Caco-2 (cell line): ENCODE results near the gene TMEM132A. TPM values are rescaled to one million over a fixed set of nuclear protein-coding genes. Genes with fewer than 3 reads are reported as not detected.
"Not testable (repeated sequence)": the region's sequence is repeated elsewhere in the genome, so short reads cannot be mapped to it uniquely, and the experiment has no call there.

Experiments used
- BruUV-seq: library from RNA; stranded (reverse); fragments of 400-500 nt; replicated peaks from 2 replicates; lab custom pipeline; 2021; lab: Mats Ljungman, UMichigan
- CTCF ChIA-PET: fragments of 300-600 bp; sonication (Branson Sonifier 250); formaldehyde crosslinking; loops from one replicate; lab custom pipeline; 2022; ENCODE audit warnings: antibody characterized with exemption; lab: Charles Lee
- POLR2A ChIA-PET: fragments of 300-600 bp; sonication (Branson Sonifier 250); formaldehyde crosslinking; loops from one replicate; lab custom pipeline; 2022; ENCODE audit warnings: antibody characterized with exemption; lab: Charles Lee
- DNase-seq, 2 experiments: peaks; one replicate each; pipeline versions ENCODE4 v3.0.0 to v3.0.0-alpha.2; 2020 to 2022
- H3K27me3 ChIP-seq: replicated peaks from 2 replicates; pipeline ENCODE4 v1.6.0; 2011; ENCODE audit warnings: low read length; ENCODE audit not compliant: control insufficient read depth, insufficient read depth
- H3K36me3 ChIP-seq: 2 replicates; pipeline ENCODE4 v1.5.1; 2011; ENCODE audit warnings: low read length; ENCODE audit not compliant: control insufficient read depth, insufficient read depth
- H3K4me1 ChIP-seq: fragments of 250-450 bp; sonication (Bioruptor Pico); 2 replicates; pipeline ENCODE4 v1.5.1; 2020; ENCODE audit warnings: mild to moderate bottlenecking
- H3K4me3 ChIP-seq: 2 replicates; pipeline ENCODE4 v1.5.1; 2011; ENCODE audit warnings: low read depth, mild to moderate bottlenecking, control low read depth, low read length
- H3K9me3 ChIP-seq: fragments of 250-450 bp; sonication (Bioruptor Pico); 2 replicates; pipeline ENCODE4 v1.5.1; 2020; ENCODE audit warnings: mild to moderate bottlenecking, moderate library complexity
- H3K27ac Mint-ChIP-seq: one replicate; pipeline ENCODE4 v1.8.0; 2022; ENCODE audit warnings: mixed read lengths; ENCODE audit not compliant: unreplicated experiment
- H3K27me3 Mint-ChIP-seq: one replicate; pipeline ENCODE4 v1.8.0; 2022; ENCODE audit warnings: mixed read lengths; ENCODE audit not compliant: insufficient read depth, unreplicated experiment
- H3K36me3 Mint-ChIP-seq: one replicate; pipeline ENCODE4 v1.8.0; 2022; ENCODE audit warnings: mild to moderate bottlenecking, mixed read lengths; ENCODE audit not compliant: insufficient read depth, unreplicated experiment
- H3K4me1 Mint-ChIP-seq: one replicate; pipeline ENCODE4 v1.8.0; 2022; ENCODE audit warnings: low read depth, mixed read lengths; ENCODE audit not compliant: unreplicated experiment
- H3K4me3 Mint-ChIP-seq: one replicate; pipeline ENCODE4 v1.8.0; 2022; ENCODE audit warnings: mild to moderate bottlenecking, moderate library complexity, mixed read lengths; ENCODE audit not compliant: unreplicated experiment
- H3K9me3 Mint-ChIP-seq: one replicate; pipeline ENCODE4 v1.8.0; 2022; ENCODE audit warnings: mixed read lengths; ENCODE audit not compliant: unreplicated experiment
- CTCF ChIP-seq, 2 experiments: fragments of 200-600 bp in 1 of 2; IDR thresholded peaks; 1 replicate in 1 of 2; 2 replicates in 1 of 2; pipeline versions ENCODE4 v1.5.1 to v1.8.0; 2011 to 2022; ENCODE audit warnings: antibody characterized with exemption in 1 of 2, control low read depth in 1 of 2, inconsistent platforms in 1 of 2, low read depth in 1 of 2, low read length in 1 of 2, mild to moderate bottlenecking in 1 of 2, moderate library complexity in 1 of 2; ENCODE audit not compliant: insufficient read depth in 1 of 2, severe bottlenecking in 1 of 2, unreplicated experiment in 1 of 2
- intact Hi-C: fragments of 100-400 bp; cut with micrococcal nuclease; formaldehyde crosslinking; loops from one replicate; pipeline ENCODE4 v1.10.0; 2022; ENCODE audit not compliant: unreplicated experiment
- total RNA-seq: library from RNA; stranded (reverse); gene quantifications from 2 replicates; pipeline ENCODE4 v1.2.3, GENCODE V29; 2022

The TMEM132A gene
- total RNA-seq, 1 experiment from 2014 or later: 97.3 TPM

GRCh38 chr11:60906132-60906972 is 17.9 kb upstream of the TMEM132A start, which contains the start of gene PRPF19:
PRPF19 (minus strand) TSS chr11:60906585; CDS start chr11:60906382, 203 bp downstream.
- POLR2A ChIA-PET: interaction anchor here (1.0 kb wide), 2 partner anchors 7 to 9 kb away, joined by 3 to 5 read pairs; partner anchors contain the start of gene TMEM109
- Mint-ChIP-seq H3K4me1 (no peaks in the 10 kb centered on the region), H3K27me3 (peaks cover 3% of the 10 kb centered on the region)

GRCh38 chr11:60908803-60909202 is 15.5 kb upstream of the TMEM132A start:
- Histone ChIP-seq H3K4me1 (peaks cover 6% of the 10 kb centered on the region), H3K4me3 (no peak overlapping the region), H3K27me3 (no peaks in the 10 kb centered on the region), H3K36me3 (no peaks in the 10 kb centered on the region), H3K9me3 (no peaks in the 10 kb centered on the region)
- H3K4me1 Mint-ChIP-seq: no peaks in the 10 kb centered on the region
- CTCF ChIA-PET: no interaction called here
- no peaks in the 10 kb centered on the region for H3K9me3 Mint-ChIP-seq
- POLR2A ChIA-PET: no interaction called here
- H3K36me3 Mint-ChIP-seq: peaks cover 15% of the 10 kb centered on the region
- BruUV-seq: no TSS peak
- peaks cover 3% of the 10 kb centered on the region for H3K27me3 Mint-ChIP-seq
- no peak for DNase-seq
- intact Hi-C loops: no loop called here
- no peak for TF ChIP-seq CTCF (IDR thresholded peaks at IDR 0.05; ENCODE audit: insufficient read depth in 1 of 2, low read depth in 1 of 2, low read length in 1 of 2, severe bottlenecking in 1 of 2, unreplicated experiment in 1 of 2)
- H3K4me3 Mint-ChIP-seq: no peak overlapping the region
- H3K27ac Mint-ChIP-seq: no peak overlapping the region

More at GRCh38 chr11:60906132-60906972, 17.9 kb upstream of the TMEM132A start, which contains the start of gene PRPF19:
- H3K36me3 ChIP-seq: peaks cover 4% of the 10 kb centered on the region; the same call in 1 of the 2 replicates
- peaks cover 23% of the 10 kb centered on the region for H3K36me3 Mint-ChIP-seq
- no peak for TF ChIP-seq CTCF (IDR thresholded peaks at IDR 0.05; ENCODE audit: insufficient read depth in 1 of 2, low read depth in 1 of 2, low read length in 1 of 2, severe bottlenecking in 1 of 2, unreplicated experiment in 1 of 2)
- no TSS peak for BruUV-seq
- H3K4me3 ChIP-seq: peak within 1 kb of the TSS; percentile 77
- CTCF ChIA-PET: interaction anchor here (0.6 to 0.9 kb wide), 3 partner anchors 7 to 19 kb away, joined by 3 to 4 read pairs (median 3); partner anchors contain the start of gene TMEM109
- intact Hi-C loops: loop anchor here (2.0 kb wide), 1 partner anchor 34 kb away; no protein-coding TSS in a partner anchor
- no peaks in the 10 kb centered on the region; the same call in 1 of the 2 replicates for H3K4me1 ChIP-seq
- no peaks in the 10 kb centered on the region for H3K27me3 ChIP-seq
- no peaks in the 10 kb centered on the region for H3K9me3 ChIP-seq
- H3K27ac Mint-ChIP-seq: peak within 1 kb of the TSS; percentile 86
- no peaks in the 10 kb centered on the region for H3K9me3 Mint-ChIP-seq
- peak; percentile 97 to 99 for DNase-seq
- H3K4me3 Mint-ChIP-seq: peak within 1 kb of the TSS; percentile 80

- DNase-seq, POLR2A ChIA-PET, CTCF ChIA-PET, H3K4me3 Mint-ChIP-seq, H3K4me1 ChIP-seq, H3K36me3 ChIP-seq, H3K27me3 Mint-ChIP-seq, H3K27ac Mint-ChIP-seq, intact Hi-C loops, H3K9me3 ChIP-seq, H3K27me3 ChIP-seq, H3K4me1 Mint-ChIP-seq, H3K9me3 Mint-ChIP-seq, H3K4me3 ChIP-seq, BruUV-seq: not testable (repeated sequence)
- H3K36me3 Mint-ChIP-seq: peaks cover 21% of the 10 kb centered on the region
Observed at GRCh38 chr11:60909680-60910280, 14.5 kb upstream of the TMEM132A start.
